OCI-LY3 (cell line): Measurements from ENCODE around the gene MYOD1.

Experiments used
- EZH2phosphoT487 ChIP-seq: fragments of 200-600 bp; shearing (Covaris generic); IDR thresholded peaks from 2 replicates; pipeline ENCODE4 v1.6.1; 2018; ENCODE audit warnings: antibody characterized with exemption, mixed run types, low read depth
- TF ChIP-seq, protein P1 (sequence below): fragments of 200-600, 300-600 bp; sonication (generic); IDR thresholded peaks from 2 replicates; pipeline ENCODE4 v1.5.1; 2014; ENCODE audit warnings: antibody characterized with exemption, low read length, low read depth

DNA sequence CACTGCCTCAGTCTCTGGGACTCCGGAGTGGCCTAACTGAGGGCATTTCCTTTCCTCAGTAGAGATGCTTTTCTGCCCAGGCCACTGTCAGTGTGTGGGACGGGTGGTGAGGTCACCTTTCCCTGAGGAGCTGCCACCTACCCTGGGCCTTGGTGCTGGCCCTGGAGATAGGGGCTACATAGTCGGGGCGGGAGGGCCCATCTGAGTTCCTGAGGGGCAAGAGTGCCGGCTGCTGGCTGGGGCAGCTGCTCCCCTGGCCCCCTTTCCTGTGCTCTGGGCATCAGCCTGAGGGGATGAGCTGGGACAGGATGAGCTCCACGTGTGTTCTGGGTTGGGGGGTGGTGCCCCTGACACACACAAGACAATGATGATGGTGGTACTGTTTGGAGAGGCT lies 20.6 kb downstream of the MYOD1 start:
- TF ChIP-seq, protein P1, sequence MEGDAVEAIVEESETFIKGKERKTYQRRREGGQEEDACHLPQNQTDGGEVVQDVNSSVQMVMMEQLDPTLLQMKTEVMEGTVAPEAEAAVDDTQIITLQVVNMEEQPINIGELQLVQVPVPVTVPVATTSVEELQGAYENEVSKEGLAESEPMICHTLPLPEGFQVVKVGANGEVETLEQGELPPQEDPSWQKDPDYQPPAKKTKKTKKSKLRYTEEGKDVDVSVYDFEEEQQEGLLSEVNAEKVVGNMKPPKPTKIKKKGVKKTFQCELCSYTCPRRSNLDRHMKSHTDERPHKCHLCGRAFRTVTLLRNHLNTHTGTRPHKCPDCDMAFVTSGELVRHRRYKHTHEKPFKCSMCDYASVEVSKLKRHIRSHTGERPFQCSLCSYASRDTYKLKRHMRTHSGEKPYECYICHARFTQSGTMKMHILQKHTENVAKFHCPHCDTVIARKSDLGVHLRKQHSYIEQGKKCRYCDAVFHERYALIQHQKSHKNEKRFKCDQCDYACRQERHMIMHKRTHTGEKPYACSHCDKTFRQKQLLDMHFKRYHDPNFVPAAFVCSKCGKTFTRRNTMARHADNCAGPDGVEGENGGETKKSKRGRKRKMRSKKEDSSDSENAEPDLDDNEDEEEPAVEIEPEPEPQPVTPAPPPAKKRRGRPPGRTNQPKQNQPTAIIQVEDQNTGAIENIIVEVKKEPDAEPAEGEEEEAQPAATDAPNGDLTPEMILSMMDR, result no peak
- no peak for TF ChIP-seq EZH2phosphoT487
